ENCODE data around the gene FIBCD1. TPM values are rescaled to one million over a fixed set of nuclear protein-coding genes. Genes with fewer than 3 reads are reported as not detected.
"Not testable (repeated sequence)": the region's sequence is repeated elsewhere in the genome, so short reads cannot be mapped to it uniquely, and the experiment has no call there.

FIBCD1 gene
- total RNA-seq, 1 experiment from 2014 or later: not detected

- H3K27me3 ChIP-seq (ENCODE audit: low read length): no peaks in the 10 kb centered on the region
- no peaks in the 10 kb centered on the region for H3K9me2 ChIP-seq (replicated peaks; ENCODE audit: insufficient read depth, low read length)
- H3K9ac ChIP-seq (ENCODE audit: low read length): no peak overlapping the region
- no peaks in the 10 kb centered on the region for H3K36me3 ChIP-seq (ENCODE audit: insufficient read depth, low read length)
- no peak overlapping the region for H2AFZ ChIP-seq (ENCODE audit: low read length)
- DNase-seq: no peak
- H3K27ac ChIP-seq (ENCODE audit: low read length): no peak overlapping the region
- H3K79me2 ChIP-seq (ENCODE audit: low read length): no peaks in the 10 kb centered on the region
- no peaks in the 10 kb centered on the region for H3K4me1 ChIP-seq (ENCODE audit: low read length)
- H3K4me2 ChIP-seq (ENCODE audit: low read depth, low read length, poor library complexity, severe bottlenecking): no peak overlapping the region
- H3K4me3 ChIP-seq (ENCODE audit: low read length): no peak overlapping the region
- no peaks in the 10 kb centered on the region for H4K20me1 ChIP-seq (ENCODE audit: insufficient read depth, low read depth, low read length)
- H3K9me3 ChIP-seq (ENCODE audit: low read length): peaks cover 34% of the 10 kb centered on the region; the same call in 1 of the 2 replicates
Measured at GRCh38 chr9:130960522-130961378, 21.7 kb upstream of the FIBCD1 start.

DNA sequence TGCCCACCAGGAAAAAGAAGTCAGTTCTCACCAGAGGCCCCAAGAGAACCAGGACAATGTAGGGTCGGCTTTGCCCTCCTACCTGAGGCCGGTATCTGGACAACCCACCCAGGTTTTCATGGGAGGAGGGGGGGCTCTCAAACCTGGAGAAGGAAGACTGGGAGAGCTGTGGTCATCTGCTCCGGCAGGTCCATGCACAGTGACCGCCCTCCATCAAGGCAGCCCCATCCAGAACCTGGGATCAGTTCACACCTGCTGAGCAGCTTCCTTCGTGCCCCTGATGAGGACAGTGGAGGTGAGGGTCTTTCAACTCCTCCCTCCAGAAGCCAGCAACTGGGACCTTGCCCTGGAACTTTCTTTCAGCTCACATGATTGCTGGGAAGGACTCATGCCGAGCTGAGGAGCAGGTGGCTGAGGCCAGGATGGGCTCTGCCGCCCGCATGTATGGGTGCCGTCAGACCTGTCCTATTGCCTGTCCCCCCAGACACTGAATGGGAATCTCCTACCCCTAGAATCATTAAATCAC, 20.8 kb upstream of the FIBCD1 start:
- H3K9ac ChIP-seq (ENCODE audit: low read length): no peak overlapping the region
- no peaks in the 10 kb centered on the region for H3K4me1 ChIP-seq (ENCODE audit: low read length)
- H3K4me2 ChIP-seq (ENCODE audit: low read depth, low read length, poor library complexity, severe bottlenecking): no peak overlapping the region
- no peak overlapping the region for H3K4me3 ChIP-seq (ENCODE audit: low read length)
- H4K20me1 ChIP-seq (ENCODE audit: insufficient read depth, low read depth, low read length): no peaks in the 10 kb centered on the region
- H3K27ac ChIP-seq (ENCODE audit: low read length): no peak overlapping the region
- no peaks in the 10 kb centered on the region for H3K79me2 ChIP-seq (ENCODE audit: low read length)
- H3K9me2 ChIP-seq (replicated peaks; ENCODE audit: insufficient read depth, low read length): no peaks in the 10 kb centered on the region
- no peak overlapping the region for H2AFZ ChIP-seq (ENCODE audit: low read length)
- H3K27me3 ChIP-seq (ENCODE audit: low read length): no peaks in the 10 kb centered on the region
- H3K9me3 ChIP-seq (ENCODE audit: low read length): peaks cover 36% of the 10 kb centered on the region; the same call in 1 of the 2 replicates
- no peaks in the 10 kb centered on the region; the same call in 1 of the 2 replicates for H3K36me3 ChIP-seq (ENCODE audit: insufficient read depth, low read length)
- no peak for DNase-seq

DNA sequence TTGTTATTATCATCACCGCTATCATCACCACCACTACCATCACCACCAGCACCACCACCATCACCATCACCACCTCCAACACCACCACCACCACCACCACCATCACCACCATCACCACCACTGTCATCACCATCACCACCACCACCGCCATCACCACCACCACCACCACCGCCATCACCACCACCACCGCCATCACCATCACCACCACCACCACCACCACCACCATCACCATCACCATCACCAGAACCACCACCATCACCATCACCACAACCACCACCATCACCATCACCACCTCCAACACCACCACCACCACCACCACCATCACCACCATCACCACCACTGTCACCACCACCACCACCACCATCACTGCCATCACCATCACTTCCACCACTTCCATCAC, 19.5 kb upstream of the FIBCD1 start:
- not testable (repeated sequence) for H3K36me3 ChIP-seq (ENCODE audit: insufficient read depth, low read length); H3K9ac ChIP-seq (ENCODE audit: low read length); DNase-seq; H3K4me3 ChIP-seq (ENCODE audit: low read length); H3K4me1 ChIP-seq (ENCODE audit: low read length); H3K79me2 ChIP-seq (ENCODE audit: low read length); H3K9me2 ChIP-seq (replicated peaks; ENCODE audit: insufficient read depth, low read length); H3K27me3 ChIP-seq (ENCODE audit: low read length); H2AFZ ChIP-seq (ENCODE audit: low read length); H3K4me2 ChIP-seq (ENCODE audit: low read depth, low read length, poor library complexity, severe bottlenecking); H4K20me1 ChIP-seq (ENCODE audit: insufficient read depth, low read depth, low read length); H3K27ac ChIP-seq (ENCODE audit: low read length)
- peaks cover 36% of the 10 kb centered on the region; the same call in 1 of the 2 replicates for H3K9me3 ChIP-seq (ENCODE audit: low read length)

DNA sequence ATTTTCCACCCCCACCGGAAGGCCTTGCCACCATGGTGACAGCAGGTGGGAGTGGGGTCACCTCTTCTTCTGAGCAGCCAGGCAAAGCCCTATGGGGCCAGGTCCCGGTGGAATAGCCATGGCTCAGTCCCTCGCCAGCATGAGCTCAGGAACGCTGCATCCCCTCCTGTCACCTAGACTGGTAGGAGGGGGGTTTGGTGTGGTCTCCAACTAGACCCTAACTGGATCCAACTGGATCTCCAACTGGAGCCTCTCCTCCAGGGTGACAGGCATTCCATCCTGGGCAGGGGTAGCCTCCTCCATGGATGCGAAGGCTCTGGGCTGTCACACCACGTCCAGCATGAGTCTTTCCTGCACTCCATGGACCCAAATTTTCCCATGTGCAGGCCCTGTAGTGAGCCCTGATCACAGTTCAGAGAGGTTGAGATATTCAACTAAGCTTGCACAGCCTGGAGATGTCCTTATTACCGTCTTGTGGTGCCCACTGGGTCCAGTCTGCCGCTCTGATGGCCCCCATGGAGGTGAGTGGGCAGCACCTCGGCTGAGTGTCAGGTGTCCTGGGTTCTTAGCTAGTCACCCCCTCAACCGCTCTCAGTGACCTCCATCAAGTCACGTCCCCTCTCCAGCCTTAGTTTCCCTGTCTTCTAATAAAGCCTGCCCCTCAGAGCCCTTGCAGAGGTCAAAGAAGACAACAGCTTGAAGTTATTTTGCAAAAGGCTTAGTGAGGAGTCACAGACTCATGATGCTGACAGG, 18.6 kb upstream of the FIBCD1 start:
- no peak overlapping the region for H3K27ac ChIP-seq (ENCODE audit: low read length)
- H3K4me2 ChIP-seq (ENCODE audit: low read depth, low read length, poor library complexity, severe bottlenecking): no peak overlapping the region
- H3K36me3 ChIP-seq (ENCODE audit: insufficient read depth, low read length): no peaks in the 10 kb centered on the region; the same call in 1 of the 2 replicates
- no peak overlapping the region for H2AFZ ChIP-seq (ENCODE audit: low read length)
- no peak overlapping the region for H3K4me3 ChIP-seq (ENCODE audit: low read length)
- DNase-seq: no peak
- H3K27me3 ChIP-seq (ENCODE audit: low read length): no peaks in the 10 kb centered on the region
- no peaks in the 10 kb centered on the region for H3K9me2 ChIP-seq (replicated peaks; ENCODE audit: insufficient read depth, low read length)
- H4K20me1 ChIP-seq (ENCODE audit: insufficient read depth, low read depth, low read length): no peaks in the 10 kb centered on the region
- H3K9me3 ChIP-seq (ENCODE audit: low read length): peaks cover 36% of the 10 kb centered on the region; the same call in 1 of the 2 replicates
- H3K4me1 ChIP-seq (ENCODE audit: low read length): no peaks in the 10 kb centered on the region
- no peaks in the 10 kb centered on the region for H3K79me2 ChIP-seq (ENCODE audit: low read length)
- H3K9ac ChIP-seq (ENCODE audit: low read length): no peak overlapping the region

DNA sequence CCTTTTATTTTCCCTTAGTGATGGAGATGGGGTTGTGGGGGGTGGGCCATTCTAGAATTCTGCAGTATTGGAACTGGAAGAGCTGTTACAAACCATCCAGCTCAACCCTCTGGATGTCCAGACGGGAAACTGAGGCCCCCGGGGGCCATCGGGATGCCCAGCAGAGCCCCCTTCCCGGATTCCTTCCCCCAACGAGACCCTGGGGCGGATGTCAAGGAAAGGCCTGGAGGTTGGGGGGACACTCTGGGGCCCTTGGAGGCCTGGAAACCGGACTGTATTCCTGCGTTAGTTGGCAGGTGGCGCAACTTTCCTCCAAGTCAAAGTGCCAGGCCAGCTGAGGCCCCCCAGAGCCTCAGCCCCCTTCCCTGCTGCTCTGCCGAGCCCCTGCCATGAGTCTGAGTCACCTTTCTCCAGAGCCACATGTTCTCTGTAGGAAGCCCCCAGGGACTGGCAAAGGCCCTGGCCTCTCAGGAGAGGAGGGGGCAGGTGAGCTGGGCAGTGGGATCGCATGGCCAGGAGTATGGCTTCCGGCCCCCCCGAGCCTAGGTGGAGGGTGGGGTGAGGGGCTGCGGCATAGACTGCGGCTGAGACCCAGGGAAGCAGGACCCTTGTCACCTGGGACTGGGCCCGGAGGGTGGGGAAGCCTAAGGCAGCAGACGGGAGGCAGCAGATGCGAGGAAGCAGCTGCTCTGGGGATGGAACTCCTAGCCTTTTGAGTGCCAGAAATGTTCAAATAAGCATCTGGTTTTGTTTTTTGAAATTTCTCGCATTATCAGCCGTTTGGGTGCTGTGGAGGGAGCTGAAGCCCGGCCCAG, 17.8 kb upstream of the FIBCD1 start:
- H3K9ac ChIP-seq (ENCODE audit: low read length): no peak overlapping the region
- no peaks in the 10 kb centered on the region for H3K9me2 ChIP-seq (replicated peaks; ENCODE audit: insufficient read depth, low read length)
- H3K36me3 ChIP-seq (ENCODE audit: insufficient read depth, low read length): no peaks in the 10 kb centered on the region; the same call in 1 of the 2 replicates
- no peaks in the 10 kb centered on the region for H4K20me1 ChIP-seq (ENCODE audit: insufficient read depth, low read depth, low read length)
- H3K79me2 ChIP-seq (ENCODE audit: low read length): no peaks in the 10 kb centered on the region
- no peak overlapping the region for H3K4me2 ChIP-seq (ENCODE audit: low read depth, low read length, poor library complexity, severe bottlenecking)
- no peaks in the 10 kb centered on the region for H3K4me1 ChIP-seq (ENCODE audit: low read length)
- DNase-seq: no peak
- peaks cover 36% of the 10 kb centered on the region; the same call in 1 of the 2 replicates for H3K9me3 ChIP-seq (ENCODE audit: low read length)
- H3K27me3 ChIP-seq (ENCODE audit: low read length): no peaks in the 10 kb centered on the region
- H2AFZ ChIP-seq (ENCODE audit: low read length): no peak overlapping the region
- H3K27ac ChIP-seq (ENCODE audit: low read length): no peak overlapping the region
- no peak overlapping the region for H3K4me3 ChIP-seq (ENCODE audit: low read length)

- no peak overlapping the region for H3K4me3 ChIP-seq (ENCODE audit: low read length)
- no peak overlapping the region for H3K4me2 ChIP-seq (ENCODE audit: low read depth, low read length, poor library complexity, severe bottlenecking)
Measured at GRCh38 chr9:130955947-130956621, 17.0 kb upstream of the FIBCD1 start.

DNA sequence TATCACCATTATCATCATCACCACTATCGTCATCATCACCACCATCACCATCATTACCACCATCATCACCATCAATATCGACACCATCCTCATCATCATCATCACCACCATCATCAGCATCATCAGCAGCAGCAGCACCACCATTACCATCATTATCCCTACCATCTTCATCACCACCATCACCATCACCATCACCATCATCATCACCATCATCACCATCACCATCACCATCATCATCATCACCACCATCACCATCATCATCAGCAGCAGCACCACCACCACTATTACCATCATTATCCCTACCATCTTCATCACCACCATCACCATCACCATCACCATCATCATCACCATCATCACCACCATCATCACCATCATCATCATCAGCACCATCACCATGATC, 15.9 kb upstream of the FIBCD1 start:
- H4K20me1 ChIP-seq (ENCODE audit: insufficient read depth, low read depth, low read length); H3K9ac ChIP-seq (ENCODE audit: low read length); DNase-seq; H3K4me1 ChIP-seq (ENCODE audit: low read length); H2AFZ ChIP-seq (ENCODE audit: low read length); H3K79me2 ChIP-seq (ENCODE audit: low read length); H3K4me3 ChIP-seq (ENCODE audit: low read length); H3K27me3 ChIP-seq (ENCODE audit: low read length); H3K4me2 ChIP-seq (ENCODE audit: low read depth, low read length, poor library complexity, severe bottlenecking); H3K9me2 ChIP-seq (replicated peaks; ENCODE audit: insufficient read depth, low read length); H3K27ac ChIP-seq (ENCODE audit: low read length); H3K36me3 ChIP-seq (ENCODE audit: insufficient read depth, low read length): not testable (repeated sequence)
- peaks cover 36% of the 10 kb centered on the region; the same call in 1 of the 2 replicates for H3K9me3 ChIP-seq (ENCODE audit: low read length)

More at GRCh38 chr9:130955947-130956621, 17.0 kb upstream of the FIBCD1 start:
- Histone ChIP-seq H3K9me2 (replicated peaks; ENCODE audit: insufficient read depth, low read length) (no peaks in the 10 kb centered on the region), H4K20me1 (ENCODE audit: insufficient read depth, low read depth, low read length) (no peaks in the 10 kb centered on the region), H3K36me3 (ENCODE audit: insufficient read depth, low read length) (no peaks in the 10 kb centered on the region; the same call in 1 of the 2 replicates), H3K79me2 (ENCODE audit: low read length) (no peaks in the 10 kb centered on the region), H3K27ac (ENCODE audit: low read length) (no peak overlapping the region), H3K4me1 (ENCODE audit: low read length) (no peaks in the 10 kb centered on the region), H3K27me3 (ENCODE audit: low read length) (no peaks in the 10 kb centered on the region), H3K9ac (ENCODE audit: low read length) (no peak overlapping the region), H3K9me3 (ENCODE audit: low read length) (peaks cover 36% of the 10 kb centered on the region; the same call in 1 of the 2 replicates), H2AFZ (ENCODE audit: low read length) (no peak overlapping the region)
- DNase-seq: no peak

Data from Karpas-422 (cell line).